BE2C (cell line): Measurements from ENCODE around the gene HSPA9.

Source experiments
- DNase-seq: peaks from one replicate; pipeline ENCODE4 v3.0.0-alpha.2; 2020
- H3K27me3 ChIP-seq: fragments of 250-450 bp; sonication (Bioruptor Pico); 2 replicates; pipeline ENCODE4 v1.5.1; 2020; ENCODE audit warnings: mild to moderate bottlenecking
- H3K36me3 ChIP-seq: fragments of 250-450 bp; sonication (Bioruptor Pico); 2 replicates; pipeline ENCODE4 v1.5.1; 2020; ENCODE audit warnings: mild to moderate bottlenecking
- H3K4me1 ChIP-seq: fragments of 250-450 bp; sonication (Bioruptor Pico); 2 replicates; pipeline ENCODE4 v1.5.1; 2020
- H3K4me3 ChIP-seq: 2 replicates; pipeline ENCODE4 v1.5.1; 2011; ENCODE audit warnings: low read depth, low read length
- H3K9me3 ChIP-seq: fragments of 250-450 bp; sonication (Bioruptor Pico); 2 replicates; pipeline ENCODE4 v1.5.1; 2020
- CTCF ChIP-seq: IDR thresholded peaks from 2 replicates; pipeline ENCODE4 v1.5.1; 2012; ENCODE audit warnings: mild to moderate bottlenecking, low read depth, low read length

The HSPA9 gene

GRCh38 chr5:138549414-138549813, 25.8 kb downstream of the HSPA9 start:
- Histone ChIP-seq H3K4me1 (no peaks in the 10 kb centered on the region; the same call in 1 of the 2 replicates), H3K36me3 (peaks cover 11% of the 10 kb centered on the region), H3K4me3 (no peak overlapping the region), H3K9me3 (no peaks in the 10 kb centered on the region), H3K27me3 (no peaks in the 10 kb centered on the region)
- TF ChIP-seq CTCF = no peak
- DNase-seq = no peak

GRCh38 chr5:138545919-138546562, 29.2 kb downstream of the HSPA9 start:
- Histone ChIP-seq H3K4me1 (peaks cover under 1% of the 10 kb centered on the region; the same call in 1 of the 2 replicates), H3K27me3 (no peaks in the 10 kb centered on the region), H3K36me3 (peaks cover 16% of the 10 kb centered on the region), H3K4me3 (no peak overlapping the region), H3K9me3 (no peaks in the 10 kb centered on the region)
- TF ChIP-seq CTCF = no peak
- DNase-seq = no peak

- peaks cover 4% of the 10 kb centered on the region; the same call in 1 of the 2 replicates for H3K4me1 ChIP-seq
- no peaks in the 10 kb centered on the region for H3K27me3 ChIP-seq
- no peak for TF ChIP-seq CTCF
- no peak for DNase-seq
- peak overlapping the region; percentile 95 for H3K4me3 ChIP-seq
- peaks cover 32% of the 10 kb centered on the region for H3K36me3 ChIP-seq
- H3K9me3 ChIP-seq = no peaks in the 10 kb centered on the region
These were observed 30.7 kb downstream of the HSPA9 start for GRCh38 chr5:138544181-138545134.

GRCh38 chr5:138543730-138544104, 31.5 kb downstream of the HSPA9 start:
- H3K27me3 ChIP-seq = no peaks in the 10 kb centered on the region
- DNase-seq = peak; percentile 79
- peaks cover 4% of the 10 kb centered on the region; the same call in 1 of the 2 replicates for H3K4me1 ChIP-seq
- TF ChIP-seq CTCF = no peak
- peak overlapping the region; percentile 95 for H3K4me3 ChIP-seq
- H3K9me3 ChIP-seq = no peaks in the 10 kb centered on the region
- H3K36me3 ChIP-seq = peaks cover 38% of the 10 kb centered on the region

- Histone ChIP-seq H3K4me1 (peaks cover 4% of the 10 kb centered on the region; the same call in 1 of the 2 replicates), H3K4me3 (peak within 1 kb of the TSS; percentile 95), H3K27me3 (no peaks in the 10 kb centered on the region), H3K9me3 (no peaks in the 10 kb centered on the region), H3K36me3 (peaks cover 42% of the 10 kb centered on the region)
- TF ChIP-seq CTCF = no peak
- peak; percentile 100 for DNase-seq
These were observed 32.1 kb downstream of the HSPA9 start, which contains the start of gene ETF1 for GRCh38 chr5:138542956-138543729. Gene ETF1, minus strand, starts transcription at chr5:138543236. Its CDS starts 318 bp downstream, at chr5:138542918.
